Measurements from ENCODE around the gene MINDY1. TPM values are rescaled to one million over a fixed set of nuclear protein-coding genes. Genes with fewer than 3 reads are reported as not detected.
A peak's percentile ranks its signal among the peaks of the same experiment; 100 is the strongest.

Gene MINDY1
- total and polyA plus RNA-seq, 9 of the 15 experiments (the other 6 are each of a cell fraction or from before 2014, with no cell fraction given) = 0.49 to 11.0 (median 6.0) TPM

GRCh38 chr1:151054971-151055547 lies 48.4 kb upstream of the MINDY1 start (continued):
- TF ChIP-seq, protein P1, sequence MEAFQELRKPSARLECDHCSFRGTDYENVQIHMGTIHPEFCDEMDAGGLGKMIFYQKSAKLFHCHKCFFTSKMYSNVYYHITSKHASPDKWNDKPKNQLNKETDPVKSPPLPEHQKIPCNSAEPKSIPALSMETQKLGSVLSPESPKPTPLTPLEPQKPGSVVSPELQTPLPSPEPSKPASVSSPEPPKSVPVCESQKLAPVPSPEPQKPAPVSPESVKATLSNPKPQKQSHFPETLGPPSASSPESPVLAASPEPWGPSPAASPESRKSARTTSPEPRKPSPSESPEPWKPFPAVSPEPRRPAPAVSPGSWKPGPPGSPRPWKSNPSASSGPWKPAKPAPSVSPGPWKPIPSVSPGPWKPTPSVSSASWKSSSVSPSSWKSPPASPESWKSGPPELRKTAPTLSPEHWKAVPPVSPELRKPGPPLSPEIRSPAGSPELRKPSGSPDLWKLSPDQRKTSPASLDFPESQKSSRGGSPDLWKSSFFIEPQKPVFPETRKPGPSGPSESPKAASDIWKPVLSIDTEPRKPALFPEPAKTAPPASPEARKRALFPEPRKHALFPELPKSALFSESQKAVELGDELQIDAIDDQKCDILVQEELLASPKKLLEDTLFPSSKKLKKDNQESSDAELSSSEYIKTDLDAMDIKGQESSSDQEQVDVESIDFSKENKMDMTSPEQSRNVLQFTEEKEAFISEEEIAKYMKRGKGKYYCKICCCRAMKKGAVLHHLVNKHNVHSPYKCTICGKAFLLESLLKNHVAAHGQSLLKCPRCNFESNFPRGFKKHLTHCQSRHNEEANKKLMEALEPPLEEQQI (IDR thresholded peaks at IDR 0.05) = no peak
- TF ChIP-seq PREB (CRISPR knock-in tag; IDR thresholded peaks at IDR 0.05) (no peak), MEIS2 (IDR thresholded peaks at IDR 0.05; ENCODE audit: partially characterized antibody) (peak; percentile 78), CEBPB (tag; IDR thresholded peaks at IDR 0.05) (peak; percentile 88), ZBTB7A (IDR thresholded peaks at IDR 0.05; ENCODE audit: borderline replicate concordance, control insufficient read depth, low read depth, low read length) (no peak), ERF (CRISPR knock-in tag; IDR thresholded peaks at IDR 0.05) (no peak), ZKSCAN3 (CRISPR knock-in tag; IDR thresholded peaks at IDR 0.05) (no peak), ZNF253 (CRISPR knock-in tag; conservative IDR thresholded peaks at IDR 0.05) (no peak), ETV5 (CRISPR knock-in tag; IDR thresholded peaks at IDR 0.05; ENCODE audit: low read depth) (no peak; the same call in 1 of the 2 replicates), DMBX1 (CRISPR knock-in tag; IDR thresholded peaks at IDR 0.05; ENCODE audit: borderline replicate concordance) (peak; percentile 77), GABPA (tag; conservative IDR thresholded peaks at IDR 0.05; ENCODE audit: low read depth) (no peak), RERE (CRISPR knock-in tag; IDR thresholded peaks at IDR 0.05; ENCODE audit: borderline replicate concordance) (no peak)
- TF ChIP-seq, protein P2, sequence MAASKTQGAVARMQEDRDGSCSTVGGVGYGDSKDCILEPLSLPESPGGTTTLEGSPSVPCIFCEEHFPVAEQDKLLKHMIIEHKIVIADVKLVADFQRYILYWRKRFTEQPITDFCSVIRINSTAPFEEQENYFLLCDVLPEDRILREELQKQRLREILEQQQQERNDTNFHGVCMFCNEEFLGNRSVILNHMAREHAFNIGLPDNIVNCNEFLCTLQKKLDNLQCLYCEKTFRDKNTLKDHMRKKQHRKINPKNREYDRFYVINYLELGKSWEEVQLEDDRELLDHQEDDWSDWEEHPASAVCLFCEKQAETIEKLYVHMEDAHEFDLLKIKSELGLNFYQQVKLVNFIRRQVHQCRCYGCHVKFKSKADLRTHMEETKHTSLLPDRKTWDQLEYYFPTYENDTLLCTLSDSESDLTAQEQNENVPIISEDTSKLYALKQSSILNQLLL (CRISPR knock-in tag; IDR thresholded peaks at IDR 0.05; ENCODE audit: borderline replicate concordance) = no peak
- TF ChIP-seq, protein P3, sequence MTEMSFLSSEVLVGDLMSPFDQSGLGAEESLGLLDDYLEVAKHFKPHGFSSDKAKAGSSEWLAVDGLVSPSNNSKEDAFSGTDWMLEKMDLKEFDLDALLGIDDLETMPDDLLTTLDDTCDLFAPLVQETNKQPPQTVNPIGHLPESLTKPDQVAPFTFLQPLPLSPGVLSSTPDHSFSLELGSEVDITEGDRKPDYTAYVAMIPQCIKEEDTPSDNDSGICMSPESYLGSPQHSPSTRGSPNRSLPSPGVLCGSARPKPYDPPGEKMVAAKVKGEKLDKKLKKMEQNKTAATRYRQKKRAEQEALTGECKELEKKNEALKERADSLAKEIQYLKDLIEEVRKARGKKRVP (CRISPR knock-in tag; IDR thresholded peaks at IDR 0.05) = no peak
- TF ChIP-seq, protein P4, sequence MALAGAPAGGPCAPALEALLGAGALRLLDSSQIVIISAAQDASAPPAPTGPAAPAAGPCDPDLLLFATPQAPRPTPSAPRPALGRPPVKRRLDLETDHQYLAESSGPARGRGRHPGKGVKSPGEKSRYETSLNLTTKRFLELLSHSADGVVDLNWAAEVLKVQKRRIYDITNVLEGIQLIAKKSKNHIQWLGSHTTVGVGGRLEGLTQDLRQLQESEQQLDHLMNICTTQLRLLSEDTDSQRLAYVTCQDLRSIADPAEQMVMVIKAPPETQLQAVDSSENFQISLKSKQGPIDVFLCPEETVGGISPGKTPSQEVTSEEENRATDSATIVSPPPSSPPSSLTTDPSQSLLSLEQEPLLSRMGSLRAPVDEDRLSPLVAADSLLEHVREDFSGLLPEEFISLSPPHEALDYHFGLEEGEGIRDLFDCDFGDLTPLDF (CRISPR knock-in tag; IDR thresholded peaks at IDR 0.05) = no peak

Data from K562 (cell line).